ENCODE measurements around the gene ANKRD65. TPM values are rescaled to one million over a fixed set of nuclear protein-coding genes. Genes with fewer than 3 reads are reported as not detected.

The ANKRD65 gene
- total RNA-seq, 3 donors from 2014 or later, result 0.15 TPM; not detected in 2

- Mint-ChIP-seq H3K9me3 (no peaks in the 10 kb centered on the region), H3K4me3 (no peak overlapping the region), H3K27me3 (ENCODE audit: low read depth) (peaks cover 34% of the 10 kb centered on the region), H3K36me3 (ENCODE audit: insufficient read depth) (no peaks in the 10 kb centered on the region), H3K4me1 (ENCODE audit: low read depth) (peaks cover 6% of the 10 kb centered on the region)
- no peak for ATAC-seq
- DNase-seq, result no peak
Observed at GRCh38 chr1:1436630-1437032, 15.6 kb upstream of the ANKRD65 start.

GRCh38 chr1:1435911-1436629 lies 15.0 kb upstream of the ANKRD65 start:
- H3K9me3 Mint-ChIP-seq, result no peaks in the 10 kb centered on the region
- peaks cover 6% of the 10 kb centered on the region for H3K4me1 Mint-ChIP-seq (ENCODE audit: low read depth)
- H3K27me3 Mint-ChIP-seq (ENCODE audit: low read depth), result peaks cover 34% of the 10 kb centered on the region
- no peaks in the 10 kb centered on the region for H3K36me3 Mint-ChIP-seq (ENCODE audit: insufficient read depth)
- no peak for DNase-seq
- ATAC-seq, result peak in 1 of 2 donors; percentile 2
- H3K4me3 Mint-ChIP-seq, result peak overlapping the region; percentile 29

GRCh38 chr1:1435106-1435903 lies 14.2 kb upstream of the ANKRD65 start, which contains the start of gene VWA1:
Gene VWA1, plus strand, starts transcription at chr1:1435690. Its CDS starts 59 bp downstream, at chr1:1435749.
- Mint-ChIP-seq H3K9me3 (no peaks in the 10 kb centered on the region), H3K36me3 (ENCODE audit: insufficient read depth) (no peaks in the 10 kb centered on the region), H3K4me1 (ENCODE audit: low read depth) (peaks cover 6% of the 10 kb centered on the region), H3K4me3 (peak within 1 kb of the TSS; percentile 33), H3K27me3 (ENCODE audit: low read depth) (peaks cover 30% of the 10 kb centered on the region)
- peak; percentile 61 for DNase-seq
- ATAC-seq, result peak; percentile 69 to 78

GRCh38 chr1:1434824-1435105 lies 13.7 kb upstream of the ANKRD65 start:
- no peaks in the 10 kb centered on the region for H3K36me3 Mint-ChIP-seq (ENCODE audit: insufficient read depth)
- peaks cover 33% of the 10 kb centered on the region for H3K27me3 Mint-ChIP-seq (ENCODE audit: low read depth)
- ATAC-seq (no peak), DNase-seq (no peak)
- peaks cover 6% of the 10 kb centered on the region for H3K4me1 Mint-ChIP-seq (ENCODE audit: low read depth)
- no peak overlapping the region for H3K4me3 Mint-ChIP-seq
- no peaks in the 10 kb centered on the region for H3K9me3 Mint-ChIP-seq

GRCh38 chr1:1434131-1434823 lies 13.2 kb upstream of the ANKRD65 start:
- ATAC-seq, result peak; percentile 3 to 4
- Mint-ChIP-seq H3K4me3 (no peak overlapping the region), H3K36me3 (ENCODE audit: insufficient read depth) (no peaks in the 10 kb centered on the region), H3K4me1 (ENCODE audit: low read depth) (peaks cover 6% of the 10 kb centered on the region), H3K27me3 (ENCODE audit: low read depth) (peaks cover 37% of the 10 kb centered on the region), H3K9me3 (no peaks in the 10 kb centered on the region)
- no peak for DNase-seq

- H3K4me1 Mint-ChIP-seq (ENCODE audit: low read depth), result peaks cover 6% of the 10 kb centered on the region
- no peaks in the 10 kb centered on the region for H3K9me3 Mint-ChIP-seq
- H3K36me3 Mint-ChIP-seq (ENCODE audit: insufficient read depth), result no peaks in the 10 kb centered on the region
- ATAC-seq (peak; percentile 74 to 76), DNase-seq (peak; percentile 44)
- no peak overlapping the region for H3K4me3 Mint-ChIP-seq
- peaks cover 38% of the 10 kb centered on the region for H3K27me3 Mint-ChIP-seq (ENCODE audit: low read depth)
Observed at GRCh38 chr1:1433804-1434130, 12.7 kb upstream of the ANKRD65 start.

- Mint-ChIP-seq H3K4me1 (ENCODE audit: low read depth) (peaks cover 8% of the 10 kb centered on the region), H3K9me3 (no peaks in the 10 kb centered on the region), H3K4me3 (no peak overlapping the region)
Observed at GRCh38 chr1:1432951-1433803, 12.1 kb upstream of the ANKRD65 start.

GRCh38 chr1:1432274-1432950 lies 11.3 kb upstream of the ANKRD65 start:
- Mint-ChIP-seq H3K36me3 (ENCODE audit: insufficient read depth) (no peaks in the 10 kb centered on the region), H3K4me3 (no peak overlapping the region), H3K4me1 (ENCODE audit: low read depth) (peaks cover 8% of the 10 kb centered on the region), H3K27me3 (ENCODE audit: low read depth) (peaks cover 32% of the 10 kb centered on the region), H3K9me3 (no peaks in the 10 kb centered on the region)
- DNase-seq (no peak), ATAC-seq (no peak)

More at GRCh38 chr1:1432951-1433803, 12.1 kb upstream of the ANKRD65 start:
- H3K27me3 Mint-ChIP-seq (ENCODE audit: low read depth), result peaks cover 36% of the 10 kb centered on the region
- H3K36me3 Mint-ChIP-seq (ENCODE audit: insufficient read depth), result no peaks in the 10 kb centered on the region
- ATAC-seq (no peak), DNase-seq (no peak)

GRCh38 chr1:1431845-1432273 lies 10.8 kb upstream of the ANKRD65 start:
- Mint-ChIP-seq H3K4me3 (no peak overlapping the region), H3K4me1 (ENCODE audit: low read depth) (peaks cover 8% of the 10 kb centered on the region), H3K9me3 (no peaks in the 10 kb centered on the region), H3K36me3 (ENCODE audit: insufficient read depth) (no peaks in the 10 kb centered on the region), H3K27me3 (ENCODE audit: low read depth) (peaks cover 30% of the 10 kb centered on the region)
- ATAC-seq (no peak), DNase-seq (no peak)

GRCh38 chr1:1430992-1431844 lies 10.1 kb upstream of the ANKRD65 start:
- Mint-ChIP-seq H3K4me1 (ENCODE audit: low read depth) (peaks cover 6% of the 10 kb centered on the region), H3K9me3 (no peaks in the 10 kb centered on the region), H3K27me3 (ENCODE audit: low read depth) (peaks cover 30% of the 10 kb centered on the region), H3K4me3 (no peak overlapping the region), H3K36me3 (ENCODE audit: insufficient read depth) (no peaks in the 10 kb centered on the region)
- ATAC-seq (no peak), DNase-seq (no peak)

GRCh38 chr1:1430114-1430982 lies 9.3 kb upstream of the ANKRD65 start:
- H3K27me3 Mint-ChIP-seq (ENCODE audit: low read depth), result peaks cover 32% of the 10 kb centered on the region
- no peak overlapping the region for H3K4me3 Mint-ChIP-seq
- no peak for DNase-seq
- ATAC-seq, result no peak
- peaks cover 5% of the 10 kb centered on the region for H3K4me1 Mint-ChIP-seq (ENCODE audit: low read depth)
- no peaks in the 10 kb centered on the region for H3K9me3 Mint-ChIP-seq
- no peaks in the 10 kb centered on the region for H3K36me3 Mint-ChIP-seq (ENCODE audit: insufficient read depth)

GRCh38 chr1:1429671-1430073 lies 8.6 kb upstream of the ANKRD65 start:
- Mint-ChIP-seq H3K27me3 (ENCODE audit: low read depth) (peaks cover 33% of the 10 kb centered on the region), H3K9me3 (no peaks in the 10 kb centered on the region), H3K4me3 (no peak overlapping the region), H3K36me3 (ENCODE audit: insufficient read depth) (no peaks in the 10 kb centered on the region), H3K4me1 (ENCODE audit: low read depth) (peaks cover 2% of the 10 kb centered on the region)
- ATAC-seq (no peak), DNase-seq (no peak)

All from activated T-cell treated with anti-CD3 and anti-CD28 coated beads, Interleukin-2, amount 50 U/mL, for 4 hours (primary cell).